Measurements from ENCODE around the gene AEN.
"Not testable (repeated sequence)": the region's sequence is repeated elsewhere in the genome, so short reads cannot be mapped to it uniquely, and the experiment has no call there.

The AEN gene

GRCh38 chr15:88615303-88616107 is 5.6 kb upstream of the AEN start:
- no peak for DNase-seq

DNA sequence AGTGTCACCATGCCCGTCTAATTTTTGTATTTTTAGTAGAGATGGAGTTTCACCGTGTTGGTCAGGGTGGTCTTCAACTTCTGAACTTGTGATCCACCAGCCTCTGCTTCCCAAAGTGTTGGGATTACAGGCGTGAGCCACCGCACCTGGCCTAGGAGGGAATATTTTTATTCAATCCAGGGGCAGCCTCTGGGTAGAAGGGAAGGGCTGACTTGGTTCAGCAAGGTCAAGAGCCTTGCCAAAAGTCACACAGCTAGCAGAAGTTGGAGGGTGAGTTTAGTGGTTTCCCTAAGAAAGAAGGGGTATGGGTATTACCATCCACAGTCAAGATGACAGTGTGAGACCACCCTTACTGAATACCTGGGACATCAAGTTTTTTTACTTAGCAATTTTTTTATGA is 4.9 kb upstream of the AEN start:
- no peak for DNase-seq

DNA sequence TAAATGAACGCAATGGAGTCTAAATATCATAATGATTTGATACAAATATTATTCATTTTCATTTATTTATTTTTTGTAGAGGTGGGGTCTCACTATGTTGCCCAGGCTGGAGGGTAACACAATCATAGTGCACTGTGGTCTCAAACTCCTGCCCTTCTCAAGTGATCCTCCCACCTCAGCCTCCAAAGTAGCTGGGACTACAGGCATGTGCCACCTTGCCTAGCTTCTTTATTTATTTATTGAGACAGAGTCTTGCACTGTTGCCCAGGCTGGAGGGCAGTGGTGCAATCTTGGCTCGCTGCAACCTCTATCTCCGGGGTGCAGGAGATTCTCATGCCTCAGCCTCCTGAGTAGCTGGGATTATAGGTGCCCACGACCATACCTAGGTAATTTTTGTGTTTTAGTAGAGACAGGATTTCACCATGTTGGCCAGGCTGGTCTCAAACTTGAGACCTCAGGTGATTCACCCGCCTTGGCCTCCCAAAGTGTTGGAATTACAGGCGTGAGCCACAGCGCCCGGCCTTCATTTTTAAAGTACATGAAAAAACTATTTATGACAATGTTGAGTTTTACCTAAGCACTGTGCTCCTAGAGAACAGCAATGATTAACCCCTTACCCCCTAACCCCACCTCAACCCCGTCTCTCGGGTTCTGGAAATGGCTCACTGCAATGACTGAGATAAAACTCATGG is 4.0 kb upstream of the AEN start:
- DNase-seq = no peak

DNA sequence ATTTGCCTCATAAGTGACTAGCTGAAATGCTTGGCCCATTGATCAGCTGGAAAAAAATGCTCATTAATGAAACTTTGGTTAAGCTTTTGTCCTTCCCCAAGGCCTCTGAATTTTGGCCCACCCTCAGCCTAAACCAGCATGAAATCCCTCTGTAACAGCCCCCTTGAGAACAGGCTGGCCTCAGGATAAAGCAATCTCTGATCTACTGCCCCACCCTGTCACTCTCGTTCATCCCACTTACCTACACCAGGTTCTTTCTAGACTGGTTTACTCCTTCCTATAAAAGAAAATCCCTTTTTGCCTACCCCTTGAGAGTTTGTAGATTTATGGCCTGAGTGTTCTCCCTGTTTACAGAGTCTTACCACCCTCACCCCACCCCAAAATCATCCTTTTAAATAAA is 3.4 kb upstream of the AEN start:
- no peak for DNase-seq

- no peak for DNase-seq
These were observed 2.5 kb upstream of the AEN start for GRCh38 chr15:88618686-88619085.

GRCh38 chr15:88619796-88620195 is 1.3 kb upstream of the AEN start:
- no peak for DNase-seq

- DNase-seq = peak; percentile 52
These were observed 857 bp downstream of the AEN start for GRCh38 chr15:88621789-88622604.

- DNase-seq = no peak
These were observed 1.4 kb downstream of the AEN start for GRCh38 chr15:88622605-88622975.

GRCh38 chr15:88623061-88623460 is 1.9 kb downstream of the AEN start:
- DNase-seq = no peak

DNA sequence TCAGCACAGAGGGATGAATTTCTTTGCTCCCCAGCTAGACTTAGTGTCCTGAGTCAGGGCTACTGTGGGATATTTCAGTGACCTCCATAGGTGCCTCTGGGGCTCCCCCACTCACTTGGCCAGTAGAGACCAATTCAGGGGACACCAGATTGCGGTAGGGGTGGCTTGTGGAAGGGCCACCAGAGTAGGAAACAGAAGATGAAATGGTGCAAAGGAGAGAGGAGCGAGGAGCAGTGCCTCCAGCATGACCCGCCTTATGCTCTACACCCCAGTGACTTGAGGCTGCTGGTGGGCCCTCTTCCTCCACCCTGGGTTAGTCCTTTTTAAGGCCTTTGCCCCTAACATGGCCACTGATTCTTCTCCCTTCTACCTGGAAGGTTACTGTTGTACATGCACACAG is 2.5 kb downstream of the AEN start:
- DNase-seq = no peak

DNA sequence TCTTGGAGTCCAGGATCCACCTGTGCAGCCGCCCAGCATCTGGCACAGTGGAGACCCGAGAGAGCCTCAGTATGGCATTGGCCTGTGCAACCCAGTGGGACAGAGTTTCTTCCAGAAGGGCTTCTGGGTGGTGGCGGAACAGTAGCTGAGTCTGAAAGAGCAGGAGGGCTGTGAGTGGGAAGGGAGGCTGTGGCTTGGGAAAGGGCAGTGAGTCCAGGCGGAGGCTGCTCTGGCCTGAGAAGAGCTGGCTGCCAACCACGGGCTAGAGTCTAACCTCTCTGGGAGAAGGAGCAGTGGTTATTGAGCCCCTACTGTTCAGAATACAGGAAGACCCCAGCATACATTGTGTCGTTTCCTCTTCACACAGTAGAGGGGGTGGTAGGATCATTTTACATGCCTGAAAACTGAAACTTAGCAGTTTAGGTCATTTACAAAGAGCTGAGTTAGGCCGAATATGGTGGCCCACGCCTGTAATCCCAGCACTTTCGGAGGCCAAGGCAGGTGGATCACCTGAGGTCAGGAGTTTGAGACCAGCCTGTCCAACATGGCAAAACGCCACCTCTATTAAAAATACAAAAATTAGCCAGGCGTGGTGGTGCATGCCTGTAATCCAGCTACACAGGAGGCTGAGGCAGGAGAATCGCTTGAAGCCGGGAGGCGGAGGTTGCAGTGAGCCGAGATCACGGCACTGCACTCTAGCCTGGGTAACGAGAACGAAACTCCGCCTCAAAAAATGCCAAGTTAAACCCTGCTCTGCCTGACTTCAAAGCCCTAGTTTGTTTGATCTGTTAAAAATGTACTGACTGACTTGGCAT is 3.2 kb downstream of the AEN start:
- DNase-seq = peak; percentile 65

GRCh38 chr15:88624971-88625490 is 3.9 kb downstream of the AEN start:
- DNase-seq = no peak

DNA sequence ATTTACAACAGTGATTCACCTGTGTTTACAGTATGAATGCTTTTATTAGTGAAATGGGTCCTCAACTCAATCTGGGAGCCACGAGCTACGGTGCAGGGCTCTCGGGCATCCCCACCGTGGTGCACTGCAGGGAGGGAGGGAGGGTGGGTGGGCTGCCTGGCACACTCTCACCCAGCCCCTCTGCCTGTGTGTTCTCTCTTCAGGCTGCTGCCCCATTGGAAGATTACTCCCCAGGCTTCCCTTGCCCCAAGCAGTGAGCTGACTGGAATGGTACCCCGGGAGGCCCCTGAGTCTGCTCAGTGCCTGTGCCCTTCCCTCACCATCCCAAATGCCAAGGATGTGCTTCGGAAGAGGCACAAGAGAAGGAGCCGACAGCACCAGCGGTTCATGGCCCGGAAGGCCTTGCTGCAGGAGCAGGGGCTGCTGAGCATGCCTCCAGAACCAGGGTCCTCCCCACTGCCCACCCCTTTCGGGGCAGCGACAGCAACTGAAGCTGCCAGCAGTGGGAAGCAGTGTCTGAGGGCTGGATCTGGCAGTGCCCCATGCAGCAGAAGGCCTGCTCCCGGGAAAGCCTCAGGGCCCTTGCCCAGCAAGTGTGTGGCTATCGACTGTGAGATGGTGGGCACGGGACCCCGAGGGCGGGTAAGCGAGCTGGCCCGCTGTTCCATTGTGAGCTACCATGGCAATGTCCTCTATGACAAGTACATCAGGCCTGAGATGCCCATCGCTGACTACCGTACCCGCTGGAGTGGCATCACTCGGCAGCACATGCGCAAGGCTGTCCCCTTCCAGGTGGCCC is 5.0 kb downstream of the AEN start:
- DNase-seq = no peak

DNA sequence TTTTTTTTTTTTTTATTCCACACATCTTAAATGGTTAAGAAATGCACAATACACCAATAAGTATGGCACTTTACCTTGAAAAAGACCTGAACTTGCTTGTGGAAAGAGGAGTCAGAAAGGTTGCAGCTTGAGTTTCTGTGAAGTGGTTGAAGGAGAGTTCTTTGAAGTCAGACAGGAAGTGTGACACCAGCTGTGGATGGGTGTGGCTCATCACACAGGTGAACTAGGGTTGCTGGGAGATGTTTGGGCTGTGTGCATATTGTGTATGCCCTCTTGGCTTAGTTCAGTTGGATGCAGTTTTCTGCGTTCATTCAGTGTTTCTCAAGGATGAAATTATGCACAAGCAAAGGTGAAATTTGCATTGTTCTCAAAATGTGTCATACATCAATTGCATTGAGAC is 6.3 kb downstream of the AEN start:
- peak; percentile 66 for DNase-seq

GRCh38 chr15:88628018-88628654 is 7.0 kb downstream of the AEN start:
- no peak for DNase-seq

DNA sequence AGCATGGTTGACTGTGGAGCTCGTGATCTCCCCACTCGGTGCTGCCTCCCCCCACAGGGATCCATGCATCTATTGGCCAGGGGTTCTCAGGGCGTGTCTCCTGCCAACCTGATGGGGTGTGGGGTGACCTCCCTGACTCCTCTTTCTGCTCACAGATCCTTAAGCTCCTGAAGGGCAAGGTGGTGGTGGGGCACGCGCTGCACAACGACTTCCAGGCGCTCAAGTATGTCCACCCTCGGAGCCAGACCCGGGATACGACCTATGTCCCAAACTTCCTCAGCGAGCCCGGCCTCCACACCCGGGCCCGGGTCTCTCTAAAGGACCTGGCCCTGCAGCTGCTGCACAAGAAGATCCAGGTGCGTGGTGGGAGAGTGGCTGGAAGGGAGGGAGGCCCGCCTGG is 7.9 kb downstream of the AEN start:
- no peak for DNase-seq

GRCh38 chr15:88630141-88630721 is 9.1 kb downstream of the AEN start:
- no peak for DNase-seq

DNA sequence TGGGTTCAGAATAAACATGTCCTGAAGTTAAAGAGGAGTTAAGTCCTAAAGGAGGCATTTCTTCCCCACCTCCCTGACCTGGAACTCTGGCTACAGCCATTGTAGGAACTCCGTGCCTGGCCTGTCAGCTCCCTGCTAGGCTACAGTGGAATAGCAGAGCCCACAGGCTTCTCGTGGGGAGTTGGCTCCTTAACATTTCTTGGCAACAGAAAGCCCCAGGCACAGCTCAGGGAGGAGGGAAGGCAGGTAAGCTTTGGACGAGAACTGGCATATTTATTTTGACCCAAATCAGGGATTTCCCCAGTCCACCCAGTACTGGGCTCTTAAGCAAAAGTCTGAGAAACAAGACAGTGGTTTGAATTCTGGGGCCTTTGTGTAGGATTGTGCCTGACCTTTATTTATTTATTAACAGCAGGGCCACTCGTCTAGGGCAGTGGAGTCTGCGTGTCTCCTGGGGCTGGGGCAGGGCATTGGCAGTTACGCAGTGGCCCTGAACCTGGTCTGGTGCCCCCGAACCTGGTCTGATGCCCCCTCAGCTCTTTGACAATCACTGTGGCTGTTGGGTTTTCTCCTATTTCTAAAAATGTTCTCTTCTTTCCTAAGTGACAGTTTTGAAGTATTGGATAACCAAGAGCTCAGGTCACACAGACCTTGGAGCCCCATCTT is 9.8 kb downstream of the AEN start:
- DNase-seq = no peak

DNA sequence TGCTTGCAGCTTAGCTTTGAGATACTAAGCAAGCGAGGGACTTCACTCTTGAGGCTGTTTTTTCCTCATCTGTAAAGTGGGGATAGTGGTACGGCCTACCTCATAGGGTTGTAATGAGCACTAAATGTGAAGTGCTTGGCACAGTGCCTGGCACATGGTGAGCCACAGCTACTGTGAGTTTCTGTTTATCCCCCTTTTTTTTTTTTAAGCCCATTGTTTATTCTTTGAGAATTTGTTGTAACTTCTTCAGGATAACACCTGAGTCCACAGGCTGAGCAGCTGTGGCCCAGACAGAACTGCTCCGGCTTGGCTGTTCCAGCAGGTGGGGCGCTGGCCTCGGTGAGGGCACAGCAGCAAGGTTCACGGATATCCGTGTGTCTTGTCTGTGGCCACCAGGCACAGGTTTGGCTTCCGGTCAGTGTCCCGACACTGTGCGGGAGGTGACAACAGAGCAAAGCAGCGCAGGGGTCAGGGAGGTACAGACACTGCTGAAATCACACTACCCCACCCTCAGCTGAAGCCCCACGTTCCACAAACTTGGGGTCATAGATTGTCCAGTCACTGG is 10.4 kb downstream of the AEN start:
- DNase-seq = no peak

- not testable (repeated sequence) for DNase-seq
These were observed 11.7 kb downstream of the AEN start for GRCh38 chr15:88632797-88633196.

Data from activated T-cell treated with anti-CD3 and anti-CD28 coated beads, Interleukin-2, amount 50 U/mL, for 1 hour (primary cell).